Measurements from ENCODE around the gene MAP6.
A peak's percentile ranks its signal among the peaks of the same experiment; 100 is the strongest.
"Not testable (repeated sequence)": the region's sequence is repeated elsewhere in the genome, so short reads cannot be mapped to it uniquely, and the experiment has no call there.

Gene MAP6

DNA sequence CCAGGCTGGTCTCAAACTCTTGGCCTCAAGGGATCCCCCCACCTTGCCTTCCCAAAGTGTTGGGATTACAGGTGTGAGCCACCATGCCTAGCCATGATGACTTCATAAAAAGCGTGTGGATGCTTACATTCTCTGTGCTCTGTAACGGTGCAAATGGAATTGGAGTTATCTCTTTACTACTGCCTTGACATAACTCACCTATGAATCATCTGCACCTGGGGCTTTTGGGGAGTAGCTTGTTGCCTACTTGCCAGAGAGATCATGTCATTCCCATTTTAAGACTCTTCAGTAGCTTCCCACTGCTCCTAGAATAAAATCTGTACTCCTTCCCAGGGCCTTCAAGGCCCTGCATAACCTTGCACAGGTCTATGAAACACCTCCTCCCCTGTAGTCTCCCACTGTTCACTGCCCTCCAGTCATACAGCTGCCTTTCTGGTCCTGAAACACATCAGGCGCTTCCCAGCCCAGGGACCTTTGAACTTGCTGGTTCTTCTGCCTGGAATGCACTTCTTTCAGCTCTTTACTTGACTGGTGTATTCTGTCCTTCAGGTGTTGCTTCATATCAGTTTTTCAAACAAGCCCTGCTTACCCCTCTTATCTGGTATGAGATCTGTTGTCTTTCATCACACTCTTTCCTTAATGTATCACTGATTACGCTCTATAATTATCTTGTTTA, 29.2 kb upstream of the MAP6 start:
- Histone ChIP-seq H3K4me1 (ENCODE audit: insufficient read depth, poor library complexity, severe bottlenecking) (no peaks in the 10 kb centered on the region), H3K9me3 (ENCODE audit: severe bottlenecking) (no peaks in the 10 kb centered on the region), H3K27ac (ENCODE audit: poor library complexity, severe bottlenecking) (no peak overlapping the region), H3K36me3 (ENCODE audit: low read depth) (no peaks in the 10 kb centered on the region), H3K4me3 (ENCODE audit: severe bottlenecking) (no peak overlapping the region), H3K27me3 (ENCODE audit: insufficient read depth, poor library complexity, severe bottlenecking) (no peaks in the 10 kb centered on the region)
- TF ChIP-seq, protein P1, sequence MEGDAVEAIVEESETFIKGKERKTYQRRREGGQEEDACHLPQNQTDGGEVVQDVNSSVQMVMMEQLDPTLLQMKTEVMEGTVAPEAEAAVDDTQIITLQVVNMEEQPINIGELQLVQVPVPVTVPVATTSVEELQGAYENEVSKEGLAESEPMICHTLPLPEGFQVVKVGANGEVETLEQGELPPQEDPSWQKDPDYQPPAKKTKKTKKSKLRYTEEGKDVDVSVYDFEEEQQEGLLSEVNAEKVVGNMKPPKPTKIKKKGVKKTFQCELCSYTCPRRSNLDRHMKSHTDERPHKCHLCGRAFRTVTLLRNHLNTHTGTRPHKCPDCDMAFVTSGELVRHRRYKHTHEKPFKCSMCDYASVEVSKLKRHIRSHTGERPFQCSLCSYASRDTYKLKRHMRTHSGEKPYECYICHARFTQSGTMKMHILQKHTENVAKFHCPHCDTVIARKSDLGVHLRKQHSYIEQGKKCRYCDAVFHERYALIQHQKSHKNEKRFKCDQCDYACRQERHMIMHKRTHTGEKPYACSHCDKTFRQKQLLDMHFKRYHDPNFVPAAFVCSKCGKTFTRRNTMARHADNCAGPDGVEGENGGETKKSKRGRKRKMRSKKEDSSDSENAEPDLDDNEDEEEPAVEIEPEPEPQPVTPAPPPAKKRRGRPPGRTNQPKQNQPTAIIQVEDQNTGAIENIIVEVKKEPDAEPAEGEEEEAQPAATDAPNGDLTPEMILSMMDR (IDR thresholded peaks at IDR 0.05; ENCODE audit: poor library complexity, severe bottlenecking): no peak
- ATAC-seq (ENCODE audit: low read depth) (peak; percentile 88), DNase-seq (ENCODE audit: low spot score) (no peak)

DNA sequence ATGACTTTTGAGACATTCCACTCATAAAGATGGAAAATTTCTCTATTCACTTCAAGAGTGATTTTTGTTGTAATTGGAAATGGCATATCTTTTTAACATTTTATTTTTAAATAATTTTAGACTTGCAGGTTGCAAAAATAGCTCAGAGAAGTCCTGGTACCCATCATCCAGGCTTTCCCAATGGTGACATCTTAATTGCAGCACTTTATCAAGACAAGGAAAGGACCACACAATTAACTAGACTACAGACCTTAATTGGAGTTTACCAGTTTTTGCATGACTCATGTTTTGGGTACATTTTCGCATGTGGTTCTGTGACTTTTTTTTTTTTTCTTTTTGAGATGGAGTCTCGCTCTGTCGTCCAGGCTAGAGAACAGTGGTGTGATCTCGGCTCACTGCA, 23.0 kb upstream of the MAP6 start:
- Histone ChIP-seq H3K4me3 (ENCODE audit: severe bottlenecking) (no peak overlapping the region), H3K27ac (ENCODE audit: poor library complexity, severe bottlenecking) (no peak overlapping the region), H3K36me3 (ENCODE audit: low read depth) (no peaks in the 10 kb centered on the region), H3K9me3 (ENCODE audit: severe bottlenecking) (no peaks in the 10 kb centered on the region), H3K27me3 (ENCODE audit: insufficient read depth, poor library complexity, severe bottlenecking) (no peaks in the 10 kb centered on the region), H3K4me1 (ENCODE audit: insufficient read depth, poor library complexity, severe bottlenecking) (no peaks in the 10 kb centered on the region)
- DNase-seq (ENCODE audit: low spot score) (no peak), ATAC-seq (ENCODE audit: low read depth) (no peak)
- TF ChIP-seq, protein P1 (IDR thresholded peaks at IDR 0.05; ENCODE audit: poor library complexity, severe bottlenecking): no peak

DNA sequence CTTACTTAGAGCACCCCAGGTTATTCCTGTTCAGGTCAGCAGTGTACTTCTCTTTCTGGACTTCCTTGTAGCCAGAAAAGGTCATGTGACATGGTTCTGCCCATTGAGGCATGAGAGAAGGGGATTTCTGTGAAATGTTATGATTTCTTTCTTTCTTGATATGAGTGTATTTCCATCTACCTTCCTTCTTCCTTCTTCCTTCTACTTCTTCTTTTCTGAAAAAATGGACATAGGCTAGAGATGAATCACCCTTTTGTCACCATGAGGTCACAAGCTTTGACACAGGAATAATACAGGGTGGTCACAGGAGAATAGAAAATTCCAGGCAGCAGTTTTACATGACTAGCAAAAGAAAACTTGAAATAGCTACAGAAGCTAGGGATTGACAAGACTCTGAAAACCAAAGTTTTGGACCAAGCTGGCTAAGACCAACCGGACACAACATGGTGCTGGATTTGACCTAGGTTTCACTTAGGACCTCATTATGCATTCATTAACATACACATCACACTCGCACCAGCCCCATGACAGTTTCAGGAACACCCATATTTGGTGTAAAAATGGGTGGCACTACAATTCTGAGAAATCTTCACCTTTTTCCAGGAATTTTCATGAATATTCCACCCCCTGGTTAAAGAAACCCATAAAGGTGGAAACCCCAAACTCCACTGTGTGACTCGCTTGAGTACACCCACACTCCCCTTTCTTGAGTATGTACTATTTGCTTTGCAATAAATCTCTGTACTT, 21.2 kb upstream of the MAP6 start:
- H3K9me3 ChIP-seq (ENCODE audit: severe bottlenecking): peaks cover 4% of the 10 kb centered on the region
- H3K27ac ChIP-seq (ENCODE audit: poor library complexity, severe bottlenecking): no peak overlapping the region
- H3K4me1 ChIP-seq (ENCODE audit: insufficient read depth, poor library complexity, severe bottlenecking): no peaks in the 10 kb centered on the region
- H3K27me3 ChIP-seq (ENCODE audit: insufficient read depth, poor library complexity, severe bottlenecking): no peaks in the 10 kb centered on the region
- H3K36me3 ChIP-seq (ENCODE audit: low read depth): no peaks in the 10 kb centered on the region
- TF ChIP-seq, protein P1 (IDR thresholded peaks at IDR 0.05; ENCODE audit: poor library complexity, severe bottlenecking): no peak
- H3K4me3 ChIP-seq (ENCODE audit: severe bottlenecking): no peak overlapping the region
- ATAC-seq (ENCODE audit: low read depth): no peak
- DNase-seq (ENCODE audit: low spot score): no peak

DNA sequence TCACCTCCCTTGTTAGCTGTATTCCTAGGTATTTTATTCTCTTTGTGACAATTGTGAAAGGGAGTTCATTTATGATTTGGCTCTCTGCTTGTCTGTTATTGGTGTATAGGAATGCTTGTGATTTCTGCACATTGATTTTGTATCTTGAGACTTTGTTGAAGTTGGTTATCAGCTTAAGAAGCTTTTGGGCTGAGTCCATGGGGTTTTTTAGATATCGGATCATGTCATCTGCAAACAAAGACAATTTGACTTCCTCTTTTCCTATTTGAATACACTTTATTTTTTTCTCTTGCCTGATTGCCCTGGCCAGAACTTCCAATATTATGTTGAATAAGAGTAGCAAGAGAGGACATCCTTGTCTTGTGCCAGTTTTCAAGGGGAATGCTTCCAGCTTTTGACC, 15.0 kb upstream of the MAP6 start:
- not testable (repeated sequence) for H3K4me3 ChIP-seq (ENCODE audit: severe bottlenecking); H3K27ac ChIP-seq (ENCODE audit: poor library complexity, severe bottlenecking); ATAC-seq (ENCODE audit: low read depth); H3K9me3 ChIP-seq (ENCODE audit: severe bottlenecking); H3K36me3 ChIP-seq (ENCODE audit: low read depth); H3K4me1 ChIP-seq (ENCODE audit: insufficient read depth, poor library complexity, severe bottlenecking); H3K27me3 ChIP-seq (ENCODE audit: insufficient read depth, poor library complexity, severe bottlenecking); DNase-seq (ENCODE audit: low spot score)

DNA sequence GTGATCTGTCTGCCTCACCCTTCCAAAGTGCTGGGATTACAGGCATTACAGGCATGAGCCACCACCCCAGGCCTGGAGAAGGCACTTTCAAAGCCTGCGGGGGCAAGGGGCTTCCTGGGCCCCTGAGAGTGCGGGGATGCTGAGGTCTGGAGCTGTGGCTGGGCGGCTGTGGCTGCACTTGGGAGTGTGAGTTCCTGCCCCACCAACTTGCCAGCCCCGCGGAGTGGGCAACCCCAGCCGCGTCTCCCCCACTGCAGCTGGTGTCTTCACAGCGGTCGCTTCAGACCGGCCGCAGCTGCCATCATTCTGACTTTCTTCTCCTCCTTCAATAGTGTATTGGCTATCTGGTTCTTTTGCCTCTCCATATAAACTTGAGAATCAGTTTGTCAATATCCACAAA, 10.7 kb upstream of the MAP6 start:
- no peak overlapping the region for H3K27ac ChIP-seq (ENCODE audit: poor library complexity, severe bottlenecking)
- ATAC-seq (ENCODE audit: low read depth) (no peak), DNase-seq (ENCODE audit: low spot score) (no peak)
- TF ChIP-seq, protein P1 (IDR thresholded peaks at IDR 0.05; ENCODE audit: poor library complexity, severe bottlenecking): no peak
- H3K9me3 ChIP-seq (ENCODE audit: severe bottlenecking): peaks cover 4% of the 10 kb centered on the region
- H3K4me1 ChIP-seq (ENCODE audit: insufficient read depth, poor library complexity, severe bottlenecking): no peaks in the 10 kb centered on the region
- no peak overlapping the region for H3K4me3 ChIP-seq (ENCODE audit: severe bottlenecking)
- H3K27me3 ChIP-seq (ENCODE audit: insufficient read depth, poor library complexity, severe bottlenecking): peaks cover 22% of the 10 kb centered on the region
- H3K36me3 ChIP-seq (ENCODE audit: low read depth): no peaks in the 10 kb centered on the region
